Measurements from ENCODE around the gene TPRG1.

DNA sequence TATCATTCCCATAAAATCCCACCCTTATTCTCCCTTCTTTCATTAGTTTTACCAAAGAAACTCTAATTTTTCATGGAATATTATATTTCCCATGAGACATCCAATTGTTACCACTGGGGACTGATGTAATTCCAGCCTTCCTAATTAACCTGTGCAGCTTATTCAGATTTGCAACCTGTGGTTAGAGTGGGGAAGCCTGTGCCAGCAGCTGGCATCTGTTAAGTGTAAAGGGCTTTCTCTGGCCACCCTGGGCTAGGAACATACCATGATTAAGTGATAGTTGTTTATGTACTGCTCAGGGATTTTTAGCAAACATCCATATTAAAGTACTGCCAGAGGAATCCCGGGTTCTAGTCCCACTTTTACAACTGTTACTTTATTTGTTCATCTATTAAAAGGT is 78.2 kb downstream of the TPRG1 start:
- TF ChIP-seq CTCF (IDR thresholded peaks at IDR 0.05; ENCODE audit: low read depth, low read length, missing input control) (no peak), JUND (IDR thresholded peaks at IDR 0.05) (no peak), RAD21 (IDR thresholded peaks at IDR 0.05) (no peak), YY1 (IDR thresholded peaks at IDR 0.05) (no peak), REST (IDR thresholded peaks at IDR 0.05) (no peak), GABPA (IDR thresholded peaks at IDR 0.05 in 1 of 2, conservative IDR thresholded peaks at IDR 0.05 in 1 of 2) (no peak), HNF4G (IDR thresholded peaks at IDR 0.05) (no peak), TAF1 (conservative IDR thresholded peaks at IDR 0.05) (no peak), FOXA2 (IDR thresholded peaks at IDR 0.05) (no peak), SP1 (IDR thresholded peaks at IDR 0.05) (no peak)
- TF ChIP-seq, protein P1, sequence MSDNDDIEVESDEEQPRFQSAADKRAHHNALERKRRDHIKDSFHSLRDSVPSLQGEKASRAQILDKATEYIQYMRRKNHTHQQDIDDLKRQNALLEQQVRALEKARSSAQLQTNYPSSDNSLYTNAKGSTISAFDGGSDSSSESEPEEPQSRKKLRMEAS (IDR thresholded peaks at IDR 0.05), result no peak
- TF ChIP-seq, protein P2, sequence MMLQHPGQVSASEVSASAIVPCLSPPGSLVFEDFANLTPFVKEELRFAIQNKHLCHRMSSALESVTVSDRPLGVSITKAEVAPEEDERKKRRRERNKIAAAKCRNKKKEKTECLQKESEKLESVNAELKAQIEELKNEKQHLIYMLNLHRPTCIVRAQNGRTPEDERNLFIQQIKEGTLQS (IDR thresholded peaks at IDR 0.05), result no peak

All from liver (tissue), 3 donors.